SK-N-SH (cell line): ENCODE data around the gene POU4F1. TPM values are rescaled to one million over a fixed set of nuclear protein-coding genes. Genes with fewer than 3 reads are reported as not detected.

ENCODE experiments used
- CTCF ChIA-PET: fragments of 300-600, 350-600 bp; formaldehyde crosslinking; extraction: SDS; loops from one replicate; lab custom pipeline; 2021; lab: Yijun Ruan, JAX
- POLR2A ChIA-PET: fragments of 350-600 bp; sonication (Branson Sonifier 250); formaldehyde crosslinking; extraction: SDS; loops from one replicate; lab custom pipeline; 2020; ENCODE audit warnings: antibody characterized with exemption, inconsistent platforms; lab: Yijun Ruan, JAX
- DNase-seq: peaks from one replicate; pipeline ENCODE4 v3.0.0; 2012
- H2AFZ ChIP-seq: fragments of 200-600 bp; sonication (generic); 2 replicates; pipeline ENCODE4 v1.8.1; 2016; ENCODE audit warnings: antibody characterized with exemption, mild to moderate bottlenecking, low read depth
- H3F3A ChIP-seq: fragments of 200-600 bp; sonication (generic); replicated peaks from 2 replicates; pipeline ENCODE3; 2016; ENCODE audit warnings: antibody characterized with exemption, mild to moderate bottlenecking; ENCODE audit not compliant: insufficient read depth
- H3K27ac ChIP-seq, 2 experiments: fragments of 200-500 bp in 1 of 2; fragments of 200-600 bp in 1 of 2; sonication (Bioruptor generic) in 1 of 2; sonication (generic), shearing (Covaris generic) in 1 of 2; 2 replicates each; pipeline versions ENCODE4 v1.5.1 to v1.6.1; 2014 to 2016; ENCODE audit warnings: low read depth in 2 of 2, inconsistent platforms in 1 of 2, low read length in 1 of 2, mild to moderate bottlenecking in 1 of 2, mixed read lengths in 1 of 2
- H3K27me3 ChIP-seq: fragments of 200-600 bp; sonication (generic), shearing (Covaris generic); 2 replicates; pipeline ENCODE4 v1.6.1; 2016; ENCODE audit warnings: mixed run types; ENCODE audit not compliant: insufficient read depth
- H3K36me3 ChIP-seq, 2 experiments: fragments of 200-500 bp in 1 of 2; fragments of 200-600 bp in 1 of 2; sonication (Bioruptor generic) in 1 of 2; sonication (generic) in 1 of 2; replicated peaks in 1 of 2; 2 replicates each; pipeline versions ENCODE3 to v1.5.1; 2014 to 2016; ENCODE audit warnings: low read length in 1 of 2, mild to moderate bottlenecking in 1 of 2; ENCODE audit not compliant: insufficient read depth in 2 of 2, control insufficient read depth in 1 of 2
- H3K4me1 ChIP-seq, 2 experiments: fragments of 200-500 bp in 1 of 2; fragments of 200-600 bp in 1 of 2; sonication (Bioruptor generic) in 1 of 2; sonication (generic), shearing (Covaris generic) in 1 of 2; 2 replicates each; pipeline versions ENCODE4 v1.5.1 to v1.6.1; 2014 to 2016; ENCODE audit warnings: low read depth in 1 of 2, low read length in 1 of 2, mixed run types in 1 of 2; ENCODE audit not compliant: insufficient read depth in 2 of 2, control insufficient read depth in 1 of 2
- H3K4me2 ChIP-seq: fragments of 200-600 bp; sonication (generic), shearing (Covaris generic); 2 replicates; pipeline ENCODE4 v1.6.1; 2017; ENCODE audit warnings: mixed run types
- H3K4me3 ChIP-seq, 2 experiments: fragments of 200-500 bp in 1 of 2; fragments of 200-600 bp in 1 of 2; sonication (Bioruptor generic) in 1 of 2; sonication (generic), shearing (Covaris generic) in 1 of 2; 2 replicates each; pipeline versions ENCODE4 v1.5.1 to v1.8.1; 2014 to 2016; ENCODE audit warnings: low read depth in 2 of 2, inconsistent platforms in 1 of 2, low read length in 1 of 2, mild to moderate bottlenecking in 1 of 2, mixed read lengths in 1 of 2, moderate library complexity in 1 of 2
- H3K79me2 ChIP-seq: fragments of 200-600 bp; sonication (generic); 2 replicates; pipeline ENCODE4 v1.8.1; 2017; ENCODE audit warnings: mild to moderate bottlenecking; ENCODE audit not compliant: insufficient read depth
- H3K9ac ChIP-seq: fragments of 200-600 bp; sonication (generic); 2 replicates; pipeline ENCODE4 v1.6.1; 2017; ENCODE audit warnings: mixed run types
- H3K9me2 ChIP-seq: fragments of 200-600 bp; sonication (generic); 2 replicates; pipeline ENCODE4 v1.6.1; 2017; ENCODE audit warnings: mixed run types
- H3K9me3 ChIP-seq: fragments of 200-600 bp; sonication (generic); 2 replicates; pipeline ENCODE4 v1.6.1; 2017; ENCODE audit warnings: mixed run types, mild to moderate bottlenecking, moderate library complexity
- H4K20me1 ChIP-seq: fragments of 200-600 bp; sonication (generic); 2 replicates; pipeline ENCODE4 v1.6.1; 2017; ENCODE audit warnings: mild to moderate bottlenecking, mixed run types; ENCODE audit not compliant: insufficient read depth
- CHD2 ChIP-seq: fragments of 150-350 bp; IDR thresholded peaks from 2 replicates; pipeline ENCODE4 v1.6.1; 2018; ENCODE audit warnings: low read length; ENCODE audit not compliant: partially characterized antibody
- ELF1 ChIP-seq: IDR thresholded peaks from 2 replicates; pipeline ENCODE4 v1.4.0; 2012
- EP300 ChIP-seq, 2 experiments: IDR thresholded peaks; 2 replicates each; pipeline versions ENCODE4 v1.4.0 to v1.6.1; 2012; ENCODE audit warnings: borderline replicate concordance in 1 of 2, low read depth in 1 of 2, low read length in 1 of 2
- EZH2phosphoT487 ChIP-seq: fragments of 200-600 bp; sonication (generic); IDR thresholded peaks from 2 replicates; pipeline ENCODE4 v1.6.1; 2017; ENCODE audit warnings: low read depth, mixed run types, mild to moderate bottlenecking, antibody characterized with exemption, moderate library complexity, borderline replicate concordance
- FOXJ3 ChIP-seq: sonication (generic); formaldehyde crosslinking; IDR thresholded peaks from 2 replicates; pipeline ENCODE4 v1.5.1; 2020; ENCODE audit warnings: mild to moderate bottlenecking, missing genetic modification reagents
- GABPA ChIP-seq: IDR thresholded peaks from 2 replicates; pipeline ENCODE4 v1.4.0; 2012; ENCODE audit warnings: low read depth, mild to moderate bottlenecking
- JUND ChIP-seq: IDR thresholded peaks from 2 replicates; pipeline ENCODE4 v1.4.0; 2012
- MXI1 ChIP-seq: IDR thresholded peaks from 2 replicates; pipeline ENCODE4 v1.6.1; 2012; ENCODE audit warnings: mild to moderate bottlenecking, low read depth, low read length, improper control_type of control experiment
- POLR2AphosphoS5 ChIP-seq: IDR thresholded peaks from 2 replicates; pipeline ENCODE4 v1.6.1; 2012; ENCODE audit warnings: low read depth, low read length
- RAD21 ChIP-seq: IDR thresholded peaks from 2 replicates; pipeline ENCODE4 v1.6.1; 2012; ENCODE audit warnings: mild to moderate bottlenecking, low read length
- RCOR1 ChIP-seq: fragments of 150-350 bp; IDR thresholded peaks from 2 replicates; pipeline ENCODE4 v1.6.1; 2017; ENCODE audit warnings: antibody characterized with exemption, low read length
- RFX5 ChIP-seq: IDR thresholded peaks from 2 replicates; pipeline ENCODE4 v1.6.1; 2012; ENCODE audit warnings: mild to moderate bottlenecking, improper control_type of control experiment, low read length
- SIN3A ChIP-seq: IDR thresholded peaks from 2 replicates; pipeline ENCODE4 v1.6.1; 2012; ENCODE audit warnings: low read depth, mild to moderate bottlenecking, low read length, moderate library complexity, borderline replicate concordance
- TCF12 ChIP-seq: IDR thresholded peaks from 2 replicates; pipeline ENCODE4 v1.4.0; 2012
- WGBS: methylation state at CpG from one replicate; pipeline ENCODE4 v1.1.6; 2017; ENCODE audit warnings: low lambda C conversion rate; 5-methylcytosine and 5-hydroxymethylcytosine counted together
- polyA plus RNA-seq, 3 experiments: library from polyadenylated mRNA; depleted of rRNA; stranded (reverse); fragments of >200 nt; gene quantifications; 2 replicates each; pipeline ENCODE4 v1.2.3, GENCODE V29; 2012
- TF ChIP-seq, protein P1 (sequence below): fragments of 200-600 bp; sonication (generic); IDR thresholded peaks from 2 replicates; pipeline ENCODE4 v1.6.1; 2017; ENCODE audit warnings: antibody characterized with exemption, mild to moderate bottlenecking, moderate library complexity
- TF ChIP-seq, protein P2 (sequence below): IDR thresholded peaks from 2 replicates; pipeline ENCODE4 v1.4.0; 2012; ENCODE audit warnings: low read depth
- TF ChIP-seq, protein P3 (sequence below): IDR thresholded peaks from 2 replicates; pipeline ENCODE4 v1.6.1; 2012; ENCODE audit warnings: mild to moderate bottlenecking, low read depth, low read length, moderate library complexity
- TF ChIP-seq, protein P4 (sequence below): IDR thresholded peaks from 2 replicates; pipeline ENCODE4; 2012
- TF ChIP-seq, protein P5 (sequence below): fragments of 150-350 bp; IDR thresholded peaks from 2 replicates; pipeline ENCODE4 v1.6.1; 2016; ENCODE audit warnings: mild to moderate bottlenecking, low read depth, low read length
- TF ChIP-seq, protein P6 (sequence below): IDR thresholded peaks from 2 replicates; pipeline ENCODE4 v1.4.0; 2012; ENCODE audit warnings: low read depth, borderline replicate concordance

Gene POU4F1
- polyA plus RNA-seq, 1 of the 3 experiments (the other 2 are of a cell fraction), result not detected

DNA sequence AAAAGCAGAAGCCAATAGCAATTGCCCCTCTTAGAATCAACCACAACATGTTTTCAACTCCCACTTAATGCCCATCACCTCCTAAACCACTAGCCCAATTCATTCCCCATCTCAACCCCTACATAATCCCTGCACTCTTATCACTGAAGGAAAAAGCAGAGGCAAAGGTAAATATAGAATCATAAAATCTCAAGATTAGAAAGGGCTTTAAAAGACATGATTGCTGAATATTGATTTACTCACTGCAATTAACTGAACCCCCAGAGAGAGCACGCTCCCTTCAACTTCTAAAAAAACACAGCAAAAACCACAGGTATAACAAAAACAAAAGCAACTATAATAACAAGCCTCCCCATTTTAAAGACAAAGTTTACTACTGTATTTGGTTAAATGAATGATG, 15.1 kb upstream of the POU4F1 start (continued):
- no peak for TF ChIP-seq EZH2phosphoT487
- TF ChIP-seq, protein P1, sequence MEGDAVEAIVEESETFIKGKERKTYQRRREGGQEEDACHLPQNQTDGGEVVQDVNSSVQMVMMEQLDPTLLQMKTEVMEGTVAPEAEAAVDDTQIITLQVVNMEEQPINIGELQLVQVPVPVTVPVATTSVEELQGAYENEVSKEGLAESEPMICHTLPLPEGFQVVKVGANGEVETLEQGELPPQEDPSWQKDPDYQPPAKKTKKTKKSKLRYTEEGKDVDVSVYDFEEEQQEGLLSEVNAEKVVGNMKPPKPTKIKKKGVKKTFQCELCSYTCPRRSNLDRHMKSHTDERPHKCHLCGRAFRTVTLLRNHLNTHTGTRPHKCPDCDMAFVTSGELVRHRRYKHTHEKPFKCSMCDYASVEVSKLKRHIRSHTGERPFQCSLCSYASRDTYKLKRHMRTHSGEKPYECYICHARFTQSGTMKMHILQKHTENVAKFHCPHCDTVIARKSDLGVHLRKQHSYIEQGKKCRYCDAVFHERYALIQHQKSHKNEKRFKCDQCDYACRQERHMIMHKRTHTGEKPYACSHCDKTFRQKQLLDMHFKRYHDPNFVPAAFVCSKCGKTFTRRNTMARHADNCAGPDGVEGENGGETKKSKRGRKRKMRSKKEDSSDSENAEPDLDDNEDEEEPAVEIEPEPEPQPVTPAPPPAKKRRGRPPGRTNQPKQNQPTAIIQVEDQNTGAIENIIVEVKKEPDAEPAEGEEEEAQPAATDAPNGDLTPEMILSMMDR, result no peak
- no peak for TF ChIP-seq POLR2AphosphoS5
- TF ChIP-seq EP300 (IDR thresholded peaks at IDR 0.05; ENCODE audit: borderline replicate concordance in 1 of 2, low read depth in 1 of 2, low read length in 1 of 2), result no peak
- no peak for TF ChIP-seq FOXJ3
- TF ChIP-seq RAD21, result no peak
- no peak for TF ChIP-seq CHD2
- TF ChIP-seq, all 33 proteins: peak for 0

DNA sequence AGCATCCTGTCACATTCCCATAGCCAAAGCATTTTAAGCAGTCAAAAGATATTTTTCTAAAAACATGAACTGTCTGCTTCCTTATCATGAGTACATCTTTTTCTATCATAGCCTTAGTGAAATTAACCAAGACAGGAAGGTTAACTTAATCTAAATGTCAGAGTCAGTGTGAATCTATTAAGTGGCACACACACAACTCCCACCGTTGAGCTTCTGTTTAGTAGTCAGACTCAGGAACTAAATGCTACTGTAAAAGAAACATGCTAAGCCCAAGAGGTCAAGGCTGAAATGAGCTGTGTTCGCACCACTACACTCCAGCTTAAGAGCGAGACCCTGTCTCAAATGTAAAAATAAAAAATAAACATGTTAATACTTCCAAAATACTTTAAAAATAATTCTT, 7.7 kb upstream of the POU4F1 start:
- ChIA-PET CTCF (interaction anchor here (1.4 to 1.6 kb wide), 3 partner anchors 9 to 370 kb away, joined by 4 to 6 read pairs (median 5); no protein-coding TSS in a partner anchor), POLR2A (no interaction called here)
- Histone ChIP-seq H3K9me2 (no peaks in the 10 kb centered on the region), H3K36me3 (peaks cover 5 to 12% of the 10 kb centered on the region in 2 experiments), H3K4me1 (peaks cover 0 to 13% of the 10 kb centered on the region in 2 experiments; a peak in 1 of 4 replicates), H3K4me2 (no peak overlapping the region), H4K20me1 (no peaks in the 10 kb centered on the region), H3F3A (peaks cover 6% of the 10 kb centered on the region), H3K9me3 (no peaks in the 10 kb centered on the region), H3K27ac (no peak overlapping the region), H3K4me3 (no peak overlapping the region), H3K9ac (no peak overlapping the region), H3K27me3 (peaks cover 41% of the 10 kb centered on the region), H3K79me2 (no peaks in the 10 kb centered on the region), H2AFZ (no peak overlapping the region)
- no peak for DNase-seq
- WGBS, result 66% methylated on average over 3 of the region's 3 CpGs
- no peak for TF ChIP-seq MXI1
- no peak for TF ChIP-seq GABPA
- no peak for TF ChIP-seq TCF12
- no peak for TF ChIP-seq RFX5
- TF ChIP-seq, protein P2, sequence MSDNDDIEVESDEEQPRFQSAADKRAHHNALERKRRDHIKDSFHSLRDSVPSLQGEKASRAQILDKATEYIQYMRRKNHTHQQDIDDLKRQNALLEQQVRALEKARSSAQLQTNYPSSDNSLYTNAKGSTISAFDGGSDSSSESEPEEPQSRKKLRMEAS, result no peak
- TF ChIP-seq JUND, result no peak
- TF ChIP-seq, protein P3, sequence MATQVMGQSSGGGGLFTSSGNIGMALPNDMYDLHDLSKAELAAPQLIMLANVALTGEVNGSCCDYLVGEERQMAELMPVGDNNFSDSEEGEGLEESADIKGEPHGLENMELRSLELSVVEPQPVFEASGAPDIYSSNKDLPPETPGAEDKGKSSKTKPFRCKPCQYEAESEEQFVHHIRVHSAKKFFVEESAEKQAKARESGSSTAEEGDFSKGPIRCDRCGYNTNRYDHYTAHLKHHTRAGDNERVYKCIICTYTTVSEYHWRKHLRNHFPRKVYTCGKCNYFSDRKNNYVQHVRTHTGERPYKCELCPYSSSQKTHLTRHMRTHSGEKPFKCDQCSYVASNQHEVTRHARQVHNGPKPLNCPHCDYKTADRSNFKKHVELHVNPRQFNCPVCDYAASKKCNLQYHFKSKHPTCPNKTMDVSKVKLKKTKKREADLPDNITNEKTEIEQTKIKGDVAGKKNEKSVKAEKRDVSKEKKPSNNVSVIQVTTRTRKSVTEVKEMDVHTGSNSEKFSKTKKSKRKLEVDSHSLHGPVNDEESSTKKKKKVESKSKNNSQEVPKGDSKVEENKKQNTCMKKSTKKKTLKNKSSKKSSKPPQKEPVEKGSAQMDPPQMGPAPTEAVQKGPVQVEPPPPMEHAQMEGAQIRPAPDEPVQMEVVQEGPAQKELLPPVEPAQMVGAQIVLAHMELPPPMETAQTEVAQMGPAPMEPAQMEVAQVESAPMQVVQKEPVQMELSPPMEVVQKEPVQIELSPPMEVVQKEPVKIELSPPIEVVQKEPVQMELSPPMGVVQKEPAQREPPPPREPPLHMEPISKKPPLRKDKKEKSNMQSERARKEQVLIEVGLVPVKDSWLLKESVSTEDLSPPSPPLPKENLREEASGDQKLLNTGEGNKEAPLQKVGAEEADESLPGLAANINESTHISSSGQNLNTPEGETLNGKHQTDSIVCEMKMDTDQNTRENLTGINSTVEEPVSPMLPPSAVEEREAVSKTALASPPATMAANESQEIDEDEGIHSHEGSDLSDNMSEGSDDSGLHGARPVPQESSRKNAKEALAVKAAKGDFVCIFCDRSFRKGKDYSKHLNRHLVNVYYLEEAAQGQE, result no peak
- TF ChIP-seq, protein P1, result no peak
- TF ChIP-seq, protein P4, sequence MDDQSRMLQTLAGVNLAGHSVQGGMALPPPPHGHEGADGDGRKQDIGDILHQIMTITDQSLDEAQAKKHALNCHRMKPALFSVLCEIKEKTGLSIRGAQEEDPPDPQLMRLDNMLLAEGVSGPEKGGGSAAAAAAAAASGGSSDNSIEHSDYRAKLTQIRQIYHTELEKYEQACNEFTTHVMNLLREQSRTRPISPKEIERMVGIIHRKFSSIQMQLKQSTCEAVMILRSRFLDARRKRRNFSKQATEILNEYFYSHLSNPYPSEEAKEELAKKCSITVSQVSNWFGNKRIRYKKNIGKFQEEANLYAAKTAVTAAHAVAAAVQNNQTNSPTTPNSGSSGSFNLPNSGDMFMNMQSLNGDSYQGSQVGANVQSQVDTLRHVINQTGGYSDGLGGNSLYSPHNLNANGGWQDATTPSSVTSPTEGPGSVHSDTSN, result no peak
- no peak for TF ChIP-seq RCOR1
- TF ChIP-seq SIN3A, result no peak
- TF ChIP-seq ELF1, result no peak
- TF ChIP-seq, protein P5, sequence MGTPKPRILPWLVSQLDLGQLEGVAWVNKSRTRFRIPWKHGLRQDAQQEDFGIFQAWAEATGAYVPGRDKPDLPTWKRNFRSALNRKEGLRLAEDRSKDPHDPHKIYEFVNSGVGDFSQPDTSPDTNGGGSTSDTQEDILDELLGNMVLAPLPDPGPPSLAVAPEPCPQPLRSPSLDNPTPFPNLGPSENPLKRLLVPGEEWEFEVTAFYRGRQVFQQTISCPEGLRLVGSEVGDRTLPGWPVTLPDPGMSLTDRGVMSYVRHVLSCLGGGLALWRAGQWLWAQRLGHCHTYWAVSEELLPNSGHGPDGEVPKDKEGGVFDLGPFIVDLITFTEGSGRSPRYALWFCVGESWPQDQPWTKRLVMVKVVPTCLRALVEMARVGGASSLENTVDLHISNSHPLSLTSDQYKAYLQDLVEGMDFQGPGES, result no peak
- TF ChIP-seq FOXJ3, result no peak
- TF ChIP-seq RAD21, result no peak
- TF ChIP-seq, protein P6, sequence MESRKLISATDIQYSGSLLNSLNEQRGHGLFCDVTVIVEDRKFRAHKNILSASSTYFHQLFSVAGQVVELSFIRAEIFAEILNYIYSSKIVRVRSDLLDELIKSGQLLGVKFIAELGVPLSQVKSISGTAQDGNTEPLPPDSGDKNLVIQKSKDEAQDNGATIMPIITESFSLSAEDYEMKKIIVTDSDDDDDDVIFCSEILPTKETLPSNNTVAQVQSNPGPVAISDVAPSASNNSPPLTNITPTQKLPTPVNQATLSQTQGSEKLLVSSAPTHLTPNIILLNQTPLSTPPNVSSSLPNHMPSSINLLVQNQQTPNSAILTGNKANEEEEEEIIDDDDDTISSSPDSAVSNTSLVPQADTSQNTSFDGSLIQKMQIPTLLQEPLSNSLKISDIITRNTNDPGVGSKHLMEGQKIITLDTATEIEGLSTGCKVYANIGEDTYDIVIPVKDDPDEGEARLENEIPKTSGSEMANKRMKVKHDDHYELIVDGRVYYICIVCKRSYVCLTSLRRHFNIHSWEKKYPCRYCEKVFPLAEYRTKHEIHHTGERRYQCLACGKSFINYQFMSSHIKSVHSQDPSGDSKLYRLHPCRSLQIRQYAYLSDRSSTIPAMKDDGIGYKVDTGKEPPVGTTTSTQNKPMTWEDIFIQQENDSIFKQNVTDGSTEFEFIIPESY, result no peak
